HTERT RPE-1 (cell line): ENCODE results near the gene PRX.
"Not testable (repeated sequence)": the region's sequence is repeated elsewhere in the genome, so short reads cannot be mapped to it uniquely, and the experiment has no call there.

ENCODE experiments used
- in situ Hi-C: fragments of 300-500 bp; cut with MboI; formaldehyde crosslinking; loops from 4 replicates; pipeline ENCODE4 v1.14.3; 2020; ENCODE audit warnings: low sequenced_read_pairs

PRX gene, protein sequence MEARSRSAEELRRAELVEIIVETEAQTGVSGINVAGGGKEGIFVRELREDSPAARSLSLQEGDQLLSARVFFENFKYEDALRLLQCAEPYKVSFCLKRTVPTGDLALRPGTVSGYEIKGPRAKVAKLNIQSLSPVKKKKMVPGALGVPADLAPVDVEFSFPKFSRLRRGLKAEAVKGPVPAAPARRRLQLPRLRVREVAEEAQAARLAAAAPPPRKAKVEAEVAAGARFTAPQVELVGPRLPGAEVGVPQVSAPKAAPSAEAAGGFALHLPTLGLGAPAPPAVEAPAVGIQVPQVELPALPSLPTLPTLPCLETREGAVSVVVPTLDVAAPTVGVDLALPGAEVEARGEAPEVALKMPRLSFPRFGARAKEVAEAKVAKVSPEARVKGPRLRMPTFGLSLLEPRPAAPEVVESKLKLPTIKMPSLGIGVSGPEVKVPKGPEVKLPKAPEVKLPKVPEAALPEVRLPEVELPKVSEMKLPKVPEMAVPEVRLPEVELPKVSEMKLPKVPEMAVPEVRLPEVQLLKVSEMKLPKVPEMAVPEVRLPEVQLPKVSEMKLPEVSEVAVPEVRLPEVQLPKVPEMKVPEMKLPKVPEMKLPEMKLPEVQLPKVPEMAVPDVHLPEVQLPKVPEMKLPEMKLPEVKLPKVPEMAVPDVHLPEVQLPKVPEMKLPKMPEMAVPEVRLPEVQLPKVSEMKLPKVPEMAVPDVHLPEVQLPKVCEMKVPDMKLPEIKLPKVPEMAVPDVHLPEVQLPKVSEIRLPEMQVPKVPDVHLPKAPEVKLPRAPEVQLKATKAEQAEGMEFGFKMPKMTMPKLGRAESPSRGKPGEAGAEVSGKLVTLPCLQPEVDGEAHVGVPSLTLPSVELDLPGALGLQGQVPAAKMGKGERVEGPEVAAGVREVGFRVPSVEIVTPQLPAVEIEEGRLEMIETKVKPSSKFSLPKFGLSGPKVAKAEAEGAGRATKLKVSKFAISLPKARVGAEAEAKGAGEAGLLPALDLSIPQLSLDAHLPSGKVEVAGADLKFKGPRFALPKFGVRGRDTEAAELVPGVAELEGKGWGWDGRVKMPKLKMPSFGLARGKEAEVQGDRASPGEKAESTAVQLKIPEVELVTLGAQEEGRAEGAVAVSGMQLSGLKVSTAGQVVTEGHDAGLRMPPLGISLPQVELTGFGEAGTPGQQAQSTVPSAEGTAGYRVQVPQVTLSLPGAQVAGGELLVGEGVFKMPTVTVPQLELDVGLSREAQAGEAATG (N-terminal part only)

DNA sequence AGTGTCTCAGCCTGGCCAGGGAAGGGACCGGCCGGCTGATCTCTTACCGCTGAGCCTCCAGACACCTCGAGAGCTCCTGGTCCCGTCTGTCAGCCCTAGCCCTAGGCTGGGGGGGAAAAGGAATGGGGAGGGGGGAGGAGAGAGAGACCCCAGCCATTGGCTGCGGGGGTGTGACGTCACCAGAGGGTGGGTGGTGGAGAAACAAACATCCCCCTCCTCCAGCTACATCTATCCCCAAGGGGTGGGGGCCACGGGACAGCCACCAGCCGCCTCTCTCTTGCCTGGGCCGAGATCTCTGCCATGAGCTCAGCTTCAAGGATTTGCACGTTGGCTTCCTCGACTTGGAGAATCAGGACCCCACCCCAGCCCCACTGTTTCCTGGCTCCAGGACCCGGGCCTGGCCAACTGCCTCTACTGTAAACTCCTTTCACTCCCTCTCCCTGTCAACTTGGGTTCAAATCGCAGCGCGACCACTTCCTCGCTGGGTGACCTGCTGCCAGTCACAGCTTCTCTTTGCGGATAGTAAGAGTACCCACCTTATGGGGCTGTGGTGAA, at the start of gene PRX:
TSS of gene PRX (minus strand) at position 88 of the 555 bp plus-strand sequence. CDS start 5,446 bp downstream, outside the sequence.
- in situ Hi-C loops = no loop called here

GRCh38 chr19:40461669-40462221, 48.6 kb upstream of the PRX start:
- in situ Hi-C loops = no loop called here

DNA sequence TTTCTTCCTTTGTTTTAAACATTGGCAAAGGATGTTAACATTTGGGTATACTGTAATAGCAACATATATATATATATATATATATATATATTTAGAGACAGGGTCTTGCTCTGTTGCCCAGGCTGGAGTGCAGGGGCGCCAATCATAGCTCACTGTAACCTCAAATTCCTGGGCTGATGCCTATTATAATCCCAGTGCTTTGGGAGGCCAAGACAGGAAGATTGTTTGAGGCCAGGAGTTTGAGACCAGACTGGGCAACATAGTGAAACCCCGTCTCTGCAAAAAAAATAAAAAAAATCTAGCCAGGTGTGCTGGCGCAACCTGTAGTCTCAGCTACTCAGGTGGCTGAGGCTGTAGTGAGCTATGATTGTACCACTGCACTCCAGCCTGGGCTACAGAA, 47.0 kb upstream of the PRX start:
- in situ Hi-C loops = no loop called here

DNA sequence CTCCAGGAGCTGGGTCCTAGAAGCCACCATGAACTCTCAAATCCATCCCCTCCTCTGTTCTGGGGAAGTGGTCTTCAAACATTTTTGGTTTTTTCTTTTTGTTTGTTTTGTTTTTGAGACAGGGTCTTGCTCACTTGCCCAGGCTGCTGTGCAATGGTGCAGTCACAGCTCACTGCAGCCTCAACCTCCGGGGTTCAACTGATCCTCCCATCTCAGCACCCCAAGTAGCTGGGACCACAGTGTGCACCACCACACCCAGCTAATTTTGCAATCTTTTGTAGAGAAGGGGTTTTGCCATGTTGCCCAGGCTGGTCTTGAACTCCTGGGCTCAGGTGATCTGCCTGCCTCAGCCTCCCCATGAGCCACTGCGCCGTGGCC, 45.4 kb upstream of the PRX start:
- in situ Hi-C loops = no loop called here

DNA sequence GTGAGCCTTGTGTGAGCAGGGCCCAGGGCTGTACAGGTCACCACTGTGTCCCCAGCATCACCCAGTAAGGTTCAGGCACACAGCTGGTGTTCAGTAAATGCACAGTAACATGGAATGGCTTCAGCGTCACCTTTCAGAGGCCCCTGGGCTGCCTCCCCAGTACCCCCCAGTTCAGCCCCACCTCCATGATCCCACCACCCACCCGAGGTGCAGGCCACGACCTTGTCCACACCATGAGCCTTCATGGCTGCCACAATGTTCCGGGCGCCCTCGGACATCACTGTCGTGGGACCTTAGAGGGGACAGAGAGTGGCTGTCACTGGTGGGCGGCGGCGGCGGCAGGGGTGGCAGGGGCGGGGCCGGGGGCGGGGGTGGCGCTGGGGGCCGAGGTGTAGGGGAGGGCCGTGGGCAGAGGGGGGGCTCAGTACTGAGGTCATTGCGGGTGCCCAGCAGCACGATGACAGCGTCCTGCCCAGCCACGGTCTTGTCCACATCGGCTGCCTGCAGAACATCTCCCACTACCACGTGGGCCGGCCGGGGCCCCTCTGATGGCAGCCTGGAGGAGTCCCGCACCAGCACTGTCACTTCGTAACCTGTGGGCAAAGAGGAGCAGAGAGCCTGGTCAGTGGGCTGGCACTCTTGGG, 44.9 kb upstream of the PRX start:
- in situ Hi-C loops = no loop called here

- in situ Hi-C loops = no loop called here
These were observed 43.9 kb upstream of the PRX start for GRCh38 chr19:40457048-40457447.

DNA sequence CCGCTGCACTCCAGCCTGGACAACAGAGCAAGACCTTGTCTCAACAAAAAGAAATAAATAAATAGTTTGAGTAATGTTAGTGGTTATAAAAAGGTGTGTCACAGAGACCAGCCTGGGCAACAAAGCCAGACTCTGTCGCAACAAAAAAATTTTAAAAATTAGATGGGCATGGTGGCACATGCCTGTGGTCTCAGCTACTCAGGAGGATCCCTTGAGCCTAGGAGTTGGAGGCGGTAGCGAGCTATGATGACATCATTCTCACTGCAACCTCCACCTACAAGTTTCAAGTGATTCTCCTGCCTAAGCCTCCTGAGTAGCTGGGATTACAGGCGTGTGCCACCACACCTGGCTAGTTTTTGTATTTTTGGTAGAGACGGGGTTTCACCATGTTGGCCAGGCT, 40.8 kb upstream of the PRX start:
- in situ Hi-C loops = not testable (repeated sequence)

DNA sequence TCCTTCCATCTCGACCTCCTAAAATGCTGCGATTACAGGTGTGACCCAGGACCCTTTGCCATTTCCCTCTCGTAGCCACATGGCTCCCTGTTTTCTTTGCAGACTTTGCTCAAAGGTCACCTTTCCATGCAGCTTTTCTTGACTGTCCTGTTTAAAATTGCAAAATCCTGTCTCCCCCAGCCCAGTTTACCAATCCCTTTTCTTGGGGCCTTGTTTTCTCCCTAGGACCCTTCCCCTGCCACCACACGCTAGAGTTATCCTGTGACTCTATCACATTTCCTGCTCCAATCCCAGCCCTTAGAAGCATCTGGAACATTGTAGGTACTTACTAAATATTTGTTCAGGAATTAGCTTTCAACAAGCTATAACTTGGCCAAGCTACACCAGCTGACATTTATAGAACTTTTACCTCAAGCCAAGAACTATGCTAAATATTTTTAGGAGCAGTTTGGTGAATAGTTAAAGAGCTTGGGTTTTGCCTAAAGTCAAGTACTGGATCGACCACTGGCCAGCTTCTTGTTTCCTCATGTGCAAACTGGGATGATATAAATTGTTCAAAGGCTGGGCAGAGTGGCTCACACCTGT, 40.1 kb upstream of the PRX start:
- in situ Hi-C loops = no loop called here

DNA sequence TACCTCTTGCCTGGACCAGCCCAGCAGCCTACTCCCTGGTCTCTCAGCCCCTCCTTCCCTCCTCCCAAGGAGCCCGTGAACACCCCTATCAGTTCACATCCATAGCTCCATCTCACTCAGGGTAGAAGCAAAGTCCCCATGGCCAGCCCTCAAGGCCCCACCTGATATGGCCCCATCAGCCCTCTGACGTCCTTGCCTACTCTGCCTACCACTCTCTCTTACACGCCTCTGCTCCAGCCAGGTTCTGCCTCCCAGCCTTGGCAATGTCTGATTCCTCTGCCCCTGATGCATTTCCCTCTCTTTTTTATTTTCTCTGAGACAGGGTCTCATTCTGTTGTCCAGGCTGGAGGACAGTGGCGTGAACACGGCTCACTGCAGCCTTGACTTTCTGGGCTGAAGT, 38.8 kb upstream of the PRX start:
- in situ Hi-C loops = no loop called here

DNA sequence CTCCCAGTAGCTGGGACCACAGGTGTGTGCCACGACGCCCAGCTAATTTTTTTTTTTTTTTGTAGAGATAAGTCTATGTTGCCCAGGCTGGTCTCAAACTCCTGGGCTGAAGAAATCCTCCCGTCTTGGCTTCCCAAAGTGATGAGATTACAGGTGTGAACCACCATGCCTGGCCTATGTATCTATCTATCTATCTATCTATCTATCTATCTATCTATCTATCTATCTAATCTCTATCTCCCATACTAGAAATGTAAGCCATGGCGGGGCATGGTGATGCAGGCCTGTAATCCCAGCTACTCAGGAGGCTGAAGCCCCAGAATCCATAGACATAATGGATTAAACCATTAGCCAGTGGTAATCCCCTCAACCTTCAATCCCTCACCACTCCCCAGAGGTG, 37.5 kb upstream of the PRX start:
- in situ Hi-C loops = no loop called here

DNA sequence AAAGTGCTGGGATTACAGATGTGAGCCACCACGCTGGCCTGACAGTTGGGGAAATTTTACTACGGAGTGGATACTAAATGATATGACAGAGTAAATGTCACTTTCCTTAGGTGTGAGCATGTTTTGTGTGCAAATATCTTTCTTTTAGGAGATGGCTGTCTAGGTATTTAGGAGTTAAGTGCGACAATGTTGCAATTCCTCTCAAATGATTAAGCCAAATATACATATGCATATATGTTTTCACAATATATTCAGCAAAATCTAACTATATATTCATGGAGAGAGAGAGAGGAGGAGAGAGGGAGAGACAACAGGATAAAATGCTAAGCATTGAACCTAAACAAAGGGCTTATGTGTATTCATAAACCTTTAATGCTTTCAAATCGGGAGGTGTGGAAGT, 36.3 kb upstream of the PRX start:
- in situ Hi-C loops = no loop called here

DNA sequence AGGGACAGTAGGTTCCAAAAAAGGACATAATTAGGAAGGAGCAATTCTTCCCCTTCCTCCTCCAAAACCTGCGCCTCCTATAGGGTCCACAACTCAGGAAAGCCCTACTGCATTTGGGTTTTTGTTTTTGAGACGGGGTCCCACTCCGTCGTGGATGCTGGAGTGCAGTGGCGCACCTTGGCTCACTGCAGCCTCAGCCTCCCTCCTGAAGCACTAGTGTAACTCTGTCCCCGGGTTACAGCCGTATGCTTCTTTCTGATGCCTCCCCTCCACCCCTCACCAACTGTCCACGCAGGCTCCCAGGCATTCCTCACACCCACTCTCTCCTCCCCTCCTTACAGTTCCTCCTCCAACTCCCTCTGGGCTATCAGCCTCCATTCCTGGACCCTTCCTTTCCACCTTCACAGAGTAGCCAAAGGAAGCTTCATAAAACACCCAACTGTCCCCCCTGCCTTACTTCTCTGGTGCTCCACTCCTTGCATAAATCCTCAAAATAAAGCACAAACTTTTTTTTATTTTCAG, 33.1 kb upstream of the PRX start:
- in situ Hi-C loops = no loop called here

DNA sequence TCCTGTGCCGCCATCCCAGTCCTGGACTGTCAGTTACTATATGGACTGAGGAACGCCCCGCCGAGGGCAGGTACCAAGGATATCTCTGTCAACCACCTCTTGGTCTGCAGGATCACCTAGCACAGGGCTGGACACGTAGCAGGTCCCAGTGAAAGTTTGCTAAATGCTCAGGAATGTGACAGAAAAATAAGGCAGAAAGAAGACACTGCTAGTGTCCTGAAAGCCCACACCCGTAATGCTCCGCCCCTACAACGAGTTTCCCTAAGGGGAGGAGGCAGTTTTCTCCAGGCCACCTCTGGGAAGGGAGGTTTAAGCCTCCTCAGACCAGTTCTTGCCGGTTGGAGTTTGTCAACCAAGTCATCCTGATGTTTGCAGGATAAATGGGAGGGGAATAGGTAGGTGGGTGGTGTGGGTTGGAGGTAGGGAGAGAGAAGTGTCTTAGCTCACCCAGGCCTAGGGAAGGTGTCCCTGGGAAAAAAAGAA, 32.6 kb upstream of the PRX start:
- in situ Hi-C loops = no loop called here

GRCh38 chr19:40444825-40445312, 31.7 kb upstream of the PRX start:
- in situ Hi-C loops = no loop called here

GRCh38 chr19:40444000-40444824, 31.0 kb upstream of the PRX start, which contains the start of gene SERTAD3:
TSS of gene SERTAD3 (minus strand) at chr19:40444335. CDS start at chr19:40442080, 2,255 bp downstream.
- in situ Hi-C loops = no loop called here

DNA sequence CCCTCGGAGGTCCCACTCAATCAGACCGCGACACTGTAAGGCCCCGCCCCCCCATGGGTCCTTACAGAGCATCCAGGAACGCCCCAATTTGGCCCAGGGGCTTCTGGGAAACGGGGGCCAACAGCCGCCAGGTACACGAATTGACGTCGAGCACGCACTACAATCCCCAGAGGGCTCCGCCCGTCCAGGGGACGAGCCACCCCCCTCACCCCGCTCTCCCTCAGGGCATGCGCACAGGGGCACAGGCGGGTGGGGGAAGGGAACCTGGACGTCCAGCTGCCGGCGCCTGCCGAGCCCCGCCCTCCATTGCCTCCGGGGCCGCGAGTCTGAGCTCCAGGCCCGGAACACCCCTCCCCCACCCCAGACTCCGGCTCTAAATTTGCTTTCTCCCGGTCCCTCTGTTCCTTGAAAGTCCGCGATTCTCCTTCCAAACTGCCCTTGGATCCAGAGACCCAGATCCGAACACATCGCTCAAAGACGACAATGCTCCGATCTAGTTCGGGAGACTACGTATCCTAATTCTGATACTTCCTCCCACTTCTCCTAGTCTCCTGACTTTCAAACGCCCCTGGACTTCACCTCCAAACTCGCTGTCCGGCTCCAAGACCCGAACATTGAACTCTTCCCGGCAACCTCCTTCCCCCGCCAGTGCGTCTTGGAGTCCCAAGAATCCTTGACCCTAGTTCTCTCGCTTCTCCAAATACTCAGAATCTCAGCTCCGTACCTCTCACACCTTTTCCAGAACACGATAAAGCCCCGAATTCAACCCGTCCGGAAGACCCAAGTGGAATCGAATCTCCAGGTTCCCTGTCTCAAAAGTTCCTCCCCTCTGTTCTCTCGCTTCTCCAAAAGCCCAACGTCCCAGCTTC, 30.2 kb upstream of the PRX start:
- in situ Hi-C loops = no loop called here
